Gastroesophageal sphincter (tissue), 3 donors: ENCODE data around the gene MDM4.
"Not testable (repeated sequence)": the region's sequence is repeated elsewhere in the genome, so short reads cannot be mapped to it uniquely, and the experiment has no call there.

Experiments
- POLR2A ChIP-seq, 2 donors: fragments of 450-650 bp; IDR thresholded peaks; one replicate each; pipeline ENCODE4 v1.6.1; 2017; ENCODE audit warnings: antibody characterized with exemption in 2 of 2, mild to moderate bottlenecking in 2 of 2, moderate library complexity in 1 of 2
- POLR2AphosphoS5 ChIP-seq: sonication (generic); formaldehyde crosslinking; IDR thresholded peaks from one replicate; pipeline ENCODE4 v1.6.1; 2017; ENCODE audit warnings: antibody characterized with exemption
- TF ChIP-seq, protein P1 (sequence below), 4 experiments: fragments of 200-600 bp in 2 of 4; fragments of 450-650 bp in 2 of 4; sonication (generic) in 1 of 4; IDR thresholded peaks; one replicate each; pipeline ENCODE4 v1.5.1; 2017 to 2019; ENCODE audit warnings: antibody characterized with exemption in 4 of 4, mild to moderate bottlenecking in 2 of 4, moderate library complexity in 2 of 4

GRCh38 chr1:204560002-204560401, 43.8 kb downstream of the MDM4 start:
- TF ChIP-seq, protein P1, sequence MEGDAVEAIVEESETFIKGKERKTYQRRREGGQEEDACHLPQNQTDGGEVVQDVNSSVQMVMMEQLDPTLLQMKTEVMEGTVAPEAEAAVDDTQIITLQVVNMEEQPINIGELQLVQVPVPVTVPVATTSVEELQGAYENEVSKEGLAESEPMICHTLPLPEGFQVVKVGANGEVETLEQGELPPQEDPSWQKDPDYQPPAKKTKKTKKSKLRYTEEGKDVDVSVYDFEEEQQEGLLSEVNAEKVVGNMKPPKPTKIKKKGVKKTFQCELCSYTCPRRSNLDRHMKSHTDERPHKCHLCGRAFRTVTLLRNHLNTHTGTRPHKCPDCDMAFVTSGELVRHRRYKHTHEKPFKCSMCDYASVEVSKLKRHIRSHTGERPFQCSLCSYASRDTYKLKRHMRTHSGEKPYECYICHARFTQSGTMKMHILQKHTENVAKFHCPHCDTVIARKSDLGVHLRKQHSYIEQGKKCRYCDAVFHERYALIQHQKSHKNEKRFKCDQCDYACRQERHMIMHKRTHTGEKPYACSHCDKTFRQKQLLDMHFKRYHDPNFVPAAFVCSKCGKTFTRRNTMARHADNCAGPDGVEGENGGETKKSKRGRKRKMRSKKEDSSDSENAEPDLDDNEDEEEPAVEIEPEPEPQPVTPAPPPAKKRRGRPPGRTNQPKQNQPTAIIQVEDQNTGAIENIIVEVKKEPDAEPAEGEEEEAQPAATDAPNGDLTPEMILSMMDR (IDR thresholded peaks at IDR 0.05) = not testable (repeated sequence)
- not testable (repeated sequence) for TF ChIP-seq POLR2AphosphoS5; POLR2A (IDR thresholded peaks at IDR 0.05)
